Parathyroid adenoma (tissue), 2 donors: ENCODE measurements around the gene KPNB1.

Source experiments
- H2AFZ ChIP-seq: fragments of 300-600 bp; sonication (generic); one replicate; pipeline ENCODE4 v1.7.0; 2017; ENCODE audit warnings: antibody characterized with exemption, mild to moderate bottlenecking
- H3K27ac ChIP-seq: fragments of 300-600 bp; sonication (generic); one replicate; pipeline ENCODE4 v1.7.0; 2017
- H3K27me3 ChIP-seq: fragments of 300-600 bp; sonication (generic); one replicate; pipeline ENCODE4 v1.7.0; 2017; ENCODE audit warnings: low read length; ENCODE audit not compliant: control insufficient read depth, insufficient read depth
- H3K36me3 ChIP-seq: fragments of 300-600 bp; sonication (generic); one replicate; pipeline ENCODE4 v1.7.0; 2017; ENCODE audit warnings: low read length; ENCODE audit not compliant: control insufficient read depth, insufficient read depth
- H3K4me1 ChIP-seq: fragments of 300-600 bp; sonication (generic); one replicate; pipeline ENCODE4 v1.7.0; 2017; ENCODE audit warnings: control low read depth
- H3K4me2 ChIP-seq: fragments of 300-600 bp; sonication (generic); one replicate; pipeline ENCODE4 v1.7.0; 2017; ENCODE audit warnings: low read length
- H3K4me3 ChIP-seq: fragments of 300-600 bp; sonication (generic); one replicate; pipeline ENCODE4 v1.7.0; 2017; ENCODE audit warnings: low read depth, low read length
- H3K79me2 ChIP-seq: fragments of 300-600 bp; sonication (generic); one replicate; pipeline ENCODE4 v1.7.0; 2017; ENCODE audit warnings: control low read depth
- H3K9ac ChIP-seq: fragments of 300-600 bp; sonication (generic); one replicate; pipeline ENCODE4 v1.7.0; 2017; ENCODE audit warnings: mild to moderate bottlenecking
- H3K9me3 ChIP-seq: fragments of 300-600 bp; sonication (generic); one replicate; pipeline ENCODE4 v1.7.0; 2017; ENCODE audit warnings: low read length; ENCODE audit not compliant: control insufficient read depth
- CTCF ChIP-seq: fragments of 300-600 bp; sonication (generic); IDR thresholded peaks from one replicate; pipeline ENCODE4 v1.7.0; 2017; ENCODE audit warnings: antibody characterized with exemption, mild to moderate bottlenecking
- donor health status: primary hyperparathyroidism.

KPNB1 gene

GRCh38 chr17:47726796-47727703, 77.3 kb downstream of the KPNB1 start:
- H3K79me2 ChIP-seq, result no peaks in the 10 kb centered on the region
- H3K4me1 ChIP-seq, result no peaks in the 10 kb centered on the region
- H3K36me3 ChIP-seq, result no peaks in the 10 kb centered on the region
- no peak overlapping the region for H3K9ac ChIP-seq
- no peak overlapping the region for H3K4me2 ChIP-seq
- no peaks in the 10 kb centered on the region for H3K9me3 ChIP-seq
- H2AFZ ChIP-seq, result no peak overlapping the region
- H3K27ac ChIP-seq, result no peak overlapping the region
- no peak overlapping the region for H3K4me3 ChIP-seq
- no peak for TF ChIP-seq CTCF
- peaks cover under 1% of the 10 kb centered on the region for H3K27me3 ChIP-seq

- Histone ChIP-seq H3K79me2 (no peaks in the 10 kb centered on the region), H3K4me2 (no peak overlapping the region), H3K36me3 (no peaks in the 10 kb centered on the region), H3K27me3 (no peaks in the 10 kb centered on the region), H3K9me3 (no peaks in the 10 kb centered on the region), H3K27ac (no peak overlapping the region), H2AFZ (no peak overlapping the region), H3K4me1 (no peaks in the 10 kb centered on the region), H3K4me3 (no peak overlapping the region), H3K9ac (no peak overlapping the region)
- TF ChIP-seq CTCF, result no peak
These were observed 78.0 kb downstream of the KPNB1 start for GRCh38 chr17:47727704-47728036.

- Histone ChIP-seq H3K36me3 (no peaks in the 10 kb centered on the region), H3K4me3 (no peak overlapping the region), H3K27ac (no peak overlapping the region), H3K4me1 (no peaks in the 10 kb centered on the region), H3K9me3 (no peaks in the 10 kb centered on the region), H3K4me2 (no peak overlapping the region), H3K27me3 (no peaks in the 10 kb centered on the region), H2AFZ (no peak overlapping the region), H3K9ac (no peak overlapping the region), H3K79me2 (no peaks in the 10 kb centered on the region)
- no peak for TF ChIP-seq CTCF
These were observed 78.6 kb downstream of the KPNB1 start for GRCh38 chr17:47728214-47728877.

GRCh38 chr17:47729476-47729875, 79.8 kb downstream of the KPNB1 start:
- H2AFZ ChIP-seq, result no peak overlapping the region
- H3K9ac ChIP-seq, result no peak overlapping the region
- H3K4me3 ChIP-seq, result no peak overlapping the region
- H3K4me1 ChIP-seq, result no peaks in the 10 kb centered on the region
- no peak for TF ChIP-seq CTCF
- H3K36me3 ChIP-seq, result no peaks in the 10 kb centered on the region
- no peak overlapping the region for H3K4me2 ChIP-seq
- H3K79me2 ChIP-seq, result no peaks in the 10 kb centered on the region
- no peaks in the 10 kb centered on the region for H3K27me3 ChIP-seq
- no peak overlapping the region for H3K27ac ChIP-seq
- no peaks in the 10 kb centered on the region for H3K9me3 ChIP-seq
